A673 (cell line): ENCODE data around the gene KRT76. TPM values are rescaled to one million over a fixed set of nuclear protein-coding genes. Genes with fewer than 3 reads are reported as not detected.

Experiments used
- BruUV-seq: library from RNA; stranded (reverse); fragments of 400-500 nt; replicated peaks from 2 replicates; lab custom pipeline; 2021; lab: Mats Ljungman, UMichigan
- CTCF ChIA-PET: fragments of 300-600 bp; sonication (Branson Sonifier 250); formaldehyde crosslinking; loops from one replicate; lab custom pipeline; 2022; ENCODE audit warnings: antibody characterized with exemption; lab: Charles Lee
- POLR2A ChIA-PET: fragments of 300-600 bp; sonication (Branson Sonifier 250); formaldehyde crosslinking; loops from one replicate; lab custom pipeline; 2022; ENCODE audit warnings: antibody characterized with exemption; ENCODE audit not compliant: low non-redundant PET; lab: Charles Lee
- DNase-seq: peaks from one replicate; pipeline ENCODE4 v3.0.0-alpha.2; 2015; ENCODE audit warnings: low spot score
- H3K27ac ChIP-seq: fragments of 200-600 bp; sonication (generic); 2 replicates; pipeline ENCODE4 v1.5.1; 2016; ENCODE audit warnings: mixed run types, low read depth, mild to moderate bottlenecking, mixed read lengths, antibody characterized with exemption, low read length; ENCODE audit not compliant: poor library complexity, severe bottlenecking
- H3K27me3 ChIP-seq: fragments of 200-600 bp; sonication (generic); replicated peaks from 2 replicates; pipeline ENCODE4 v1.6.1; 2017; ENCODE audit warnings: mixed run types, low read depth, mild to moderate bottlenecking, mixed read lengths, antibody characterized with exemption, low read length; ENCODE audit not compliant: insufficient read depth, poor library complexity
- H3K36me3 ChIP-seq: fragments of 200-600 bp; sonication (generic); 2 replicates; pipeline ENCODE4 v1.6.1; 2016; ENCODE audit warnings: mixed run types, mild to moderate bottlenecking, mixed read lengths, antibody characterized with exemption, low read length; ENCODE audit not compliant: insufficient read depth, poor library complexity, severe bottlenecking
- H3K4me1 ChIP-seq: fragments of 200-600 bp; sonication (generic); 2 replicates; pipeline ENCODE4 v1.6.1; 2017; ENCODE audit warnings: mixed run types, mild to moderate bottlenecking, mixed read lengths, antibody characterized with exemption, low read length; ENCODE audit not compliant: insufficient read depth, poor library complexity, severe bottlenecking
- H3K4me3 ChIP-seq: fragments of 200-600 bp; sonication (generic); 2 replicates; pipeline ENCODE4 v1.5.1; 2016; ENCODE audit warnings: low read depth, mixed run types, mild to moderate bottlenecking, mixed read lengths, low read length; ENCODE audit not compliant: poor library complexity, severe bottlenecking
- H3K9me3 ChIP-seq: fragments of 200-600 bp; sonication (generic); 2 replicates; pipeline ENCODE4 v1.6.1; 2016; ENCODE audit warnings: mixed run types, low read depth, mild to moderate bottlenecking, mixed read lengths, antibody characterized with exemption, low read length; ENCODE audit not compliant: poor library complexity, severe bottlenecking
- EZH2 ChIP-seq: fragments of 200-600 bp; sonication (generic); IDR thresholded peaks from 2 replicates; pipeline ENCODE4 v1.6.1; 2017; ENCODE audit warnings: borderline replicate concordance, low read depth, mild to moderate bottlenecking, mixed read lengths, antibody characterized with exemption, low read length; ENCODE audit not compliant: poor library complexity, severe bottlenecking
- intact Hi-C: fragments of 100-400 bp; cut with micrococcal nuclease; formaldehyde crosslinking; loops from one replicate; pipeline ENCODE4 v1.10.0; 2022; ENCODE audit not compliant: unreplicated experiment
- total RNA-seq: library from RNA; stranded (reverse); gene quantifications from 2 replicates; pipeline ENCODE4 v1.2.3, GENCODE V29; 2021
- TF ChIP-seq, protein P1 (sequence below): fragments of 300-800, 200-600 bp; sonication (generic); conservative IDR thresholded peaks from 2 replicates; pipeline ENCODE4 v1.5.1; 2017; ENCODE audit warnings: low read depth, mild to moderate bottlenecking, antibody characterized with exemption, low read length, moderate library complexity, mixed read lengths

The KRT76 gene
- total RNA-seq, 1 experiment from 2014 or later: not detected

DNA sequence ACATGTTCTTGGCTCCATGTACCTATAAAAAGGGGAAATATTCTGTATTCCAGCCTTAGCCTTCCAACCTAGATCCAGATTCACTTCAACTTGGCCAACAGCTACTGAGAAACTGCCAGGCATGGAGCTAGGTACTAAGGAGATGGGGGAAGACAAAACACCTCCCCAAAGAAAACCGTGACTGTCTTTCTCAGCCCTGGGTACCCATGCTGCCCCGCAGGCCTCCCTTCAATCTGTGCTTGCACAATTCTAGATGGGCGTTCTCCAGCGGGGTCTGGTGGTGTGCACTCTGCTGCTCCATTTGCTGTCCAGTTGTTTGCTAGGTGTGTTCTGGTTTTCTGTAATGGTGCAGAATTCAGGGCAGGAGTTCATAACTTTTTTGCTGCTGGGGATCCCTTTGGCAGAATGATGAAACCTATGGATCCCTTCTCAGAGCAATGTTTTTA is 37.6 kb upstream of the KRT76 start:
- ChIA-PET CTCF (no interaction called here), POLR2A (no interaction called here)
- intact Hi-C loops: no loop called here
- Histone ChIP-seq H3K4me3 (no peak overlapping the region), H3K27me3 (no peaks in the 10 kb centered on the region), H3K27ac (no peak overlapping the region), H3K9me3 (no peaks in the 10 kb centered on the region), H3K36me3 (no peaks in the 10 kb centered on the region), H3K4me1 (no peaks in the 10 kb centered on the region)
- TF ChIP-seq, protein P1, sequence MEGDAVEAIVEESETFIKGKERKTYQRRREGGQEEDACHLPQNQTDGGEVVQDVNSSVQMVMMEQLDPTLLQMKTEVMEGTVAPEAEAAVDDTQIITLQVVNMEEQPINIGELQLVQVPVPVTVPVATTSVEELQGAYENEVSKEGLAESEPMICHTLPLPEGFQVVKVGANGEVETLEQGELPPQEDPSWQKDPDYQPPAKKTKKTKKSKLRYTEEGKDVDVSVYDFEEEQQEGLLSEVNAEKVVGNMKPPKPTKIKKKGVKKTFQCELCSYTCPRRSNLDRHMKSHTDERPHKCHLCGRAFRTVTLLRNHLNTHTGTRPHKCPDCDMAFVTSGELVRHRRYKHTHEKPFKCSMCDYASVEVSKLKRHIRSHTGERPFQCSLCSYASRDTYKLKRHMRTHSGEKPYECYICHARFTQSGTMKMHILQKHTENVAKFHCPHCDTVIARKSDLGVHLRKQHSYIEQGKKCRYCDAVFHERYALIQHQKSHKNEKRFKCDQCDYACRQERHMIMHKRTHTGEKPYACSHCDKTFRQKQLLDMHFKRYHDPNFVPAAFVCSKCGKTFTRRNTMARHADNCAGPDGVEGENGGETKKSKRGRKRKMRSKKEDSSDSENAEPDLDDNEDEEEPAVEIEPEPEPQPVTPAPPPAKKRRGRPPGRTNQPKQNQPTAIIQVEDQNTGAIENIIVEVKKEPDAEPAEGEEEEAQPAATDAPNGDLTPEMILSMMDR: no peak
- TF ChIP-seq EZH2: no peak
- BruUV-seq: no TSS peak
- DNase-seq: no peak

DNA sequence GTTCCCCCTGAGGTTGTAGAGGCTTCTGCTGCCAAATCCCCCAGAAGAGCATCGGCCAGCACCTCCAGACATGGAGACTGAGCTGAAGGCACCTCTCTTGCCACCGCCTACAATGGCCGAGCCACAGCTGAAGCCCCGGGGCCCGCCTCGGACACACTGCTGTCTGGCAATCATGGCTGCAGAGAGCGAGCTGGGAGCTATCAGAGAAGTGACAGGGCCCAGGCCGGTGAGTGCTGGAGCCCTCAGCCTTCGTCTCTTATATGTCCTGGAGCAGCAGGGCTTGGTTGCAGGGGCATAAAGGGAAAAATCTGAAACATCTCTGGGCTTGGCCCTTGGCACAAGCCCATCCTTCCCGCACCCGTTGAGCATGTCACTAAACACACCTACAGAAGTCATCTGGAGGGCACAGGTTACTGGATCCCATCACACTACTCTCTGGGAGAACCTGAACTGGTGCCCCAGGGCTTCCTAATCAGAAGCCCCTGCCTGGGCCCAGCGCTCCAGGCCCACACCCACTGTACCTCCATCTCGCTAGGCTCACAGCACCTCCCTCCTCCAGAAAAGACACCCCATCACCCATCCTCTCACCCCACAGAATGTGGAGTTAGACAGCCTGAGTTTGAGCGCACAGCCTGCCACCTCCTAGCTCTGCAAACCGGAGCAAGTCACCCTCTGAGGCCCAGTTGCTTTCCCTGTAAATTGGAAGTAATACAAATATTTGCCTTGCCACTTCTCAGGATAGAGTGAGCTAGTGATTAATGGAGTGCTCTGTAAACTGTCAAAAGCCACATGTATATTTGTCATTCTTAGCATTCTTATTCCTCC is 37.0 kb upstream of the KRT76 start, which contains the start of gene KRT4:
Gene KRT4 (minus strand): TSS at position 232 of the 825 bp plus-strand sequence. CDS start 58 bp downstream, at position 174.
- TF ChIP-seq EZH2: no peak
- TF ChIP-seq, protein P1: no peak
- Histone ChIP-seq H3K36me3 (no peaks in the 10 kb centered on the region), H3K27me3 (no peaks in the 10 kb centered on the region), H3K9me3 (no peaks in the 10 kb centered on the region), H3K4me1 (no peaks in the 10 kb centered on the region), H3K27ac (no peak within 1 kb of the TSS), H3K4me3 (no peak within 1 kb of the TSS)
- BruUV-seq: no TSS peak
- CTCF ChIA-PET: no interaction called here
- POLR2A ChIA-PET: no interaction called here
- DNase-seq: no peak
- intact Hi-C loops: no loop called here

GRCh38 chr12:52813203-52813819 is 36.2 kb upstream of the KRT76 start:
- Histone ChIP-seq H3K27me3 (no peaks in the 10 kb centered on the region), H3K36me3 (no peaks in the 10 kb centered on the region), H3K4me3 (no peak overlapping the region), H3K9me3 (no peaks in the 10 kb centered on the region), H3K4me1 (no peaks in the 10 kb centered on the region), H3K27ac (no peak overlapping the region)
- TF ChIP-seq, protein P1: no peak
- no peak for TF ChIP-seq EZH2
- intact Hi-C loops: no loop called here
- DNase-seq: no peak
- ChIA-PET POLR2A (no interaction called here), CTCF (interaction anchor here (0.6 kb wide), 1 partner anchor 945 kb away, joined by 3 read pairs; no protein-coding TSS in a partner anchor)
- no TSS peak for BruUV-seq
